Testis (tissue), 2 donors: ENCODE data around the gene PEX7.

Experiments used
- CTCF ChIP-seq, 3 experiments: fragments of 450-650 bp in 2 of 3; fragments of 200-600 bp in 1 of 3; sonication (generic) in 1 of 3; IDR thresholded peaks; one replicate each; pipeline ENCODE4 v1.5.1; 2016 to 2019; ENCODE audit warnings: antibody characterized with exemption in 3 of 3, mild to moderate bottlenecking in 2 of 3, moderate library complexity in 1 of 3
- POLR2A ChIP-seq: fragments of 450-650 bp; IDR thresholded peaks from one replicate; pipeline ENCODE4 v1.6.1; 2017; ENCODE audit warnings: antibody characterized with exemption, mild to moderate bottlenecking, moderate library complexity

- no peak for TF ChIP-seq CTCF (IDR thresholded peaks at IDR 0.05)
- TF ChIP-seq POLR2A = no peak
Measured at GRCh38 chr6:136890194-136890839, 67.9 kb downstream of the PEX7 start.
